Adrenal gland (tissue), 12 donors: ENCODE data around the gene SPOCK1. TPM values are rescaled to one million over a fixed set of nuclear protein-coding genes. Genes with fewer than 3 reads are reported as not detected.

Experiments
- DNase-seq, 7 donors: peaks; one replicate each; pipeline ENCODE4 v3.0.0-alpha.2; 2019 to 2020
- H3K27ac ChIP-seq, 5 donors: fragments of 200-600 bp; sonication (generic) in 4 of 5; 1 replicate in 3 of 5; 2 replicates in 2 of 5; pipeline versions ENCODE4 v1.5.1 to v1.8.0; 2016 to 2020; ENCODE audit warnings: mild to moderate bottlenecking in 1 of 5
- H3K27me3 ChIP-seq: fragments of 200-600 bp; 2 replicates; pipeline ENCODE4 v1.8.0; 2021
- H3K36me3 ChIP-seq, 2 donors: fragments of 200-600 bp; replicated peaks in 1 of 2; 1 replicate in 1 of 2; 2 replicates in 1 of 2; pipeline versions ENCODE4 v1.5.1 to v1.8.0; 2018 to 2022
- H3K4me1 ChIP-seq, 2 donors: fragments of 200-600 bp; replicated peaks in 1 of 2; 1 replicate in 1 of 2; 2 replicates in 1 of 2; pipeline versions ENCODE4 v1.5.1 to v1.8.0; 2018 to 2021
- H3K4me3 ChIP-seq, 4 donors: fragments of 200-600 bp; sonication (generic) in 3 of 4; one replicate each; pipeline ENCODE4 v1.5.1; 2016 to 2018
- H3K9me3 ChIP-seq, 3 donors: fragments of 200-600 bp; sonication (generic) in 1 of 3; replicated peaks in 1 of 3; 1 replicate in 2 of 3; 2 replicates in 1 of 3; pipeline versions ENCODE4 v1.5.1 to v1.8.0; 2016 to 2021
- POLR2A ChIP-seq, 2 donors: fragments of 450-650 bp; IDR thresholded peaks; one replicate each; pipeline ENCODE4 v1.6.1; 2017; ENCODE audit warnings: antibody characterized with exemption in 2 of 2, mild to moderate bottlenecking in 2 of 2, moderate library complexity in 1 of 2
- WGBS, 4 donors: extraction: QIAGEN DNeasy Blood & Tissue Kit in 2 of 4; methylation state at CpG; one replicate each; pipeline versions ENCODE4 v1.1.5 to v1.1.7; 2013 to 2017; 5-methylcytosine and 5-hydroxymethylcytosine counted together
- intact Hi-C, 2 donors: fragments of 100-400 bp; cut with DNase I; formaldehyde crosslinking; loops; one replicate each; pipeline versions ENCODE4 v1.14.1 to v1.15.0; 2022 to 2023
- polyA plus RNA-seq, 3 donors: library from polyadenylated mRNA; stranded (reverse); fragments of 200-250 nt in 2 of 3; fragments of 350-450 nt in 1 of 3; fragmentation: Illumina TruSeq in 1 of 3; extraction: RNeasy Lipid Tissue Mini Kit (QIAGEN cat#74804) in 1 of 3; gene quantifications; one replicate each; pipeline ENCODE4 v1.2.3, GENCODE V29; 2013 to 2014
- total RNA-seq, 9 donors: library from RNA; depleted of rRNA in 4 of 9; stranded (reverse); fragments of >200 nt in 4 of 9; fragments of 120-200 nt in 1 of 9; fragmentation: NEBNext Ultra II Directional in 1 of 9; extraction: Animal tissue kit (Norgen Biotek cat#: 25700) in 1 of 9; gene quantifications; one replicate each; pipeline versions ENCODE4 v1.1.0 to v1.2.4, GENCODE V29; 2013 to 2023
- TF ChIP-seq, protein P1 (sequence below), 6 experiments: fragments of 450-650 bp in 4 of 6; fragments of 200-600 bp in 2 of 6; sonication (generic) in 1 of 6; IDR thresholded peaks; 1 replicate in 5 of 6; 2 replicates in 1 of 6; pipeline versions ENCODE4 v1.5.1 to v1.8.0; 2016 to 2021; ENCODE audit warnings: antibody characterized with exemption in 6 of 6, mild to moderate bottlenecking in 2 of 6, moderate library complexity in 1 of 6
- donor health status: healthy with polysubstance abuse.
- donor health status: Bipolar disorder and iron deficiency.
- donor health status: DM: yes; HTN: yes; CAD: no.
- donor health status: DM: no; HTN: no; CAD: no.
- donor health status: DM: no; HTN: no; CAD: no.
- donor health status: DM: yes; HTN: yes; CAD: no.

The SPOCK1 gene
- total and polyA plus RNA-seq, 12 donors = 5.4 to 102 (median 55.6) TPM

DNA sequence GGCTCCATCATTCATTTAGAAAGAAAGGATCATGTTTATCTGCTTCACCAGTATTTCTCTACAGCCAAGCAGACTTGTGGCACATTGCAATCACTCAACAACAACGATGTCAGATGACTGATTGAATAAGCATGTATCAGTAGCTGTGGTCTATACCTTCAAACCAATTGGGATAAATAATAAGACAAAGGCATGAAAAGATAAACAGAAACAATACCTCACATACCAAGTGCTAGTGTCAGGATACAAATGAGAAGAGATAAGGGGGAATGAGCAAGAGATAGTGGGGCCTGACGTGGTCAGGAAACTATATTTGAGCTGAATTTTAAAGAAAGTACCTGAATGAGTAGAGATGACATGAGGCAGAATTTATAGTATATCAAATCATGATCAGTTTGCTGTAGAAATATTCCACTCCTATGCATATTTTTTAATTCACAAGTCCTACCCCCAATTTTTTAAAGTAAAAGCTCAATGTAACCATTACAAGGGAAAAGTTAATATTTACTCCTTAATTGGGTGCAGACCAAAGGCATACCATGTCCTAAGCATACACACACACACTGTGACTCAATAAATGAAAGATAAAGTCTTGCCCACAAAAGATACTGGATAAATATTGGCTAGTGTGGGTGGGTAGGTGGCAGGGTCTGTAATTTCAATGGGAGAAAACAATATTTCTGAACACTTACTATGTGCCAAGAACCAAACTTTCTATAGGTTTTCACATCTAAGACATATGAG, 284.5 kb downstream of the SPOCK1 start:
- Histone ChIP-seq H3K27me3 (no peaks in the 10 kb centered on the region), H3K4me1 (peaks cover 0 to 7% of the 10 kb centered on the region in 2 donors), H3K27ac (no peak overlapping the region), H3K36me3 (no peaks in the 10 kb centered on the region), H3K4me3 (no peak overlapping the region), H3K9me3 (no peaks in the 10 kb centered on the region)
- TF ChIP-seq POLR2A (IDR thresholded peaks at IDR 0.05) = no peak
- TF ChIP-seq, protein P1, sequence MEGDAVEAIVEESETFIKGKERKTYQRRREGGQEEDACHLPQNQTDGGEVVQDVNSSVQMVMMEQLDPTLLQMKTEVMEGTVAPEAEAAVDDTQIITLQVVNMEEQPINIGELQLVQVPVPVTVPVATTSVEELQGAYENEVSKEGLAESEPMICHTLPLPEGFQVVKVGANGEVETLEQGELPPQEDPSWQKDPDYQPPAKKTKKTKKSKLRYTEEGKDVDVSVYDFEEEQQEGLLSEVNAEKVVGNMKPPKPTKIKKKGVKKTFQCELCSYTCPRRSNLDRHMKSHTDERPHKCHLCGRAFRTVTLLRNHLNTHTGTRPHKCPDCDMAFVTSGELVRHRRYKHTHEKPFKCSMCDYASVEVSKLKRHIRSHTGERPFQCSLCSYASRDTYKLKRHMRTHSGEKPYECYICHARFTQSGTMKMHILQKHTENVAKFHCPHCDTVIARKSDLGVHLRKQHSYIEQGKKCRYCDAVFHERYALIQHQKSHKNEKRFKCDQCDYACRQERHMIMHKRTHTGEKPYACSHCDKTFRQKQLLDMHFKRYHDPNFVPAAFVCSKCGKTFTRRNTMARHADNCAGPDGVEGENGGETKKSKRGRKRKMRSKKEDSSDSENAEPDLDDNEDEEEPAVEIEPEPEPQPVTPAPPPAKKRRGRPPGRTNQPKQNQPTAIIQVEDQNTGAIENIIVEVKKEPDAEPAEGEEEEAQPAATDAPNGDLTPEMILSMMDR (IDR thresholded peaks at IDR 0.05) = no peak
- intact Hi-C loops = loop anchor here (10.0 kb wide), 2 partner anchors 400 to 420 kb away; no protein-coding TSS in a partner anchor
- DNase-seq = no peak
- WGBS, 4 donors = 76 to 90% (median 87%) methylated on average over 2 of the region's 2 CpGs

DNA sequence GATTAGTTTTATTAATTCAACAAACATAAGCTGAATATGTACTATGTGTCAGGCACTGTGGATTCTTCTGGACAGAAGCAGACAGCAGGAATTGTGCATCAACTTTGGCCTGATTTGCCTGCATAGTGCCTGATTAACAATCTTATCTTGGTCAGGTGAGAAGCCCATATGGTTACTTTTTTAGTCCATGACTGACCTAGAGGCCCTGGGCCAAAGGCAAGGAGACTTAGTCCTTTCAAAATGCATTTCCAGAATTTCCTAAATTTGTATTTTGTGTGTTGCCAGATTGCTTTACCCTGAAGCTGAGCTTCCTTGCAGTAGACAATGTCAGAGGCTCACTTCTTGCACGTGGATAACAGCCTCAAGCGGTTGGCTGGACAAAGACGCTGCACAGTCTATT, 286.7 kb downstream of the SPOCK1 start:
- Histone ChIP-seq H3K27ac (no peak overlapping the region), H3K36me3 (no peaks in the 10 kb centered on the region), H3K4me1 (no peaks in the 10 kb centered on the region), H3K4me3 (no peak overlapping the region), H3K9me3 (no peaks in the 10 kb centered on the region), H3K27me3 (no peaks in the 10 kb centered on the region)
- DNase-seq = no peak
- no peak for TF ChIP-seq POLR2A (IDR thresholded peaks at IDR 0.05)
- TF ChIP-seq, protein P1 (IDR thresholded peaks at IDR 0.05) = no peak
- intact Hi-C loops = loop anchor here (10.0 kb wide), 2 partner anchors 398 to 418 kb away; no protein-coding TSS in a partner anchor
- 81 to 96% (median 88%) methylated on average over 3 of the region's 3 CpGs for WGBS, 4 donors

DNA sequence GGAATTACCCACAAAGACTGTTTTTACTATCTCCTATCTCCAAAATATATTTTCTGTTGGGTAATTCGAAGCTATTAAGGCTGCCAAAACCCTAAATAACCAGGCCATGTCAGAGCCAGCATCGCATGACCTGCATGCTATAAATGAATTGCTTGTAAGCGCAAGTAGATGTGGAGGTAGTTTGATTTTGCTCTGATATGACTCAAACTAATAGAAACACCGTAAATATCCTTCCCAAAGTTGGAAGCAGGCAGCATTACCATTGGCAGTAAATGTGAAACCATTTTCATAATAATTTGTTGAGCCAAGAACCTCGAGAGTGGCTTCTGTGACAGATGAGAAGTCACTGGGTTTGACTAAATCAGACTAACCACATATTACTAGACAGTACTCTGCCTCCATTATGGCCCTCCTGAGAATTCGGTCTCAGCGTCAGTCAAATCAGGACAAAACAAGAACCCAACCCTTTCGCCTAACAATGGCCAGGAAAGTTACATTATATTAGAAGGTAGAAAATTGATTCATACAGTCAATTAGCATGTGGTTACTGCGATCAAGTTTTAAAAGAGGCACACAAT, 289.8 kb downstream of the SPOCK1 start:
- no peaks in the 10 kb centered on the region for H3K36me3 ChIP-seq
- H3K4me1 ChIP-seq = peaks cover 0 to 9% of the 10 kb centered on the region in 2 donors
- no peaks in the 10 kb centered on the region for H3K27me3 ChIP-seq
- no peaks in the 10 kb centered on the region for H3K9me3 ChIP-seq
- intact Hi-C loops = no loop called here
- no peak overlapping the region for H3K4me3 ChIP-seq
- WGBS, 4 donors = 70 to 79% (median 76%) methylated on average over 9 of the region's 9 CpGs
- peak overlapping the region in 1 of 5 donors; percentile 10 for H3K27ac ChIP-seq
- no peak for DNase-seq
- TF ChIP-seq POLR2A (IDR thresholded peaks at IDR 0.05) = no peak
- TF ChIP-seq, protein P1 (IDR thresholded peaks at IDR 0.05) = no peak

DNA sequence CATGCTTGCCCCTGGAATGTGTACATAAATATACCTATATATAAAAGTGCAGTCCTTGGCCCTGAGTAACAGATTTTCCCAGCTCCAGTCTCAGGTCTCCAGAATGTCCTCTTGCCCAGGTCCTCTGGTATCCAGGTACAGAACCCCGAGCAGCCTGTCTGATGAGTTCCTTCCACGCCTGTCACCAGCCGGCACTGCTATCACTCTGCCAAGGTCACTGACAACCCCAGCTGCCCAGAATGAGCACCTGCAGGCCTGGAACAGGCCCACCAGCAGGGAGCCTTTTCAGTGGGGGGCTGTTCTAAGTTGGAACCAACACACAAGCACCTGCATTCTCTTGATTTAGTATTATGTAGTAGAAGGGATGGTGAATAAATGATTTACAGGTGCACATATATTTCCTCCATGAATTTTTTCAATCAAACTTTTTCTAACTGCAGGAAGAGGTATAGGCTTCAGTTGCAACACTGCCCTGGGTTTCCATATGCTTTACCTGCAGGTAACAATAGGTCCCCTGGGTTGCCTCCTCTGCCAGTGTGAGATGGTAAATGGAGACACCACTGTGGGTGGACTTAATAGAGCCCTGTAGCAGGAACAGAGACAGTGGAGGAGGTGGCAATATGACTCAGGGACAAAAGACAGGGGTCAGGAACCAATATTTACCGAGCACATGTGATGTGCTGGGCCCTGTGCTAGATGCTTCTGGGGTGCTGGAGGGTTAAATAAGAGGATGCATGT, 291.9 kb downstream of the SPOCK1 start:
- peaks cover 0 to 9% of the 10 kb centered on the region in 2 donors for H3K4me1 ChIP-seq
- TF ChIP-seq POLR2A (IDR thresholded peaks at IDR 0.05) = no peak
- TF ChIP-seq, protein P1 (IDR thresholded peaks at IDR 0.05) = no peak
- WGBS, 4 donors = 62 to 89% (median 67%) methylated on average over 1 to 4 of the region's 4 CpGs
- no peaks in the 10 kb centered on the region for H3K9me3 ChIP-seq
- H3K4me3 ChIP-seq = no peak overlapping the region
- intact Hi-C loops = no loop called here
- no peaks in the 10 kb centered on the region for H3K36me3 ChIP-seq
- no peak overlapping the region for H3K27ac ChIP-seq
- no peaks in the 10 kb centered on the region for H3K27me3 ChIP-seq
- DNase-seq = peak in 2 of 7 donors; percentile 29 to 67
